T-helper 2 cell treated with Interferon-gamma antibody and Interleukin-4, amounts not matched to agents 100 ng/mL and 5 ng/mL, for 36 hours (primary cell): ENCODE measurements around the gene MSH2. TPM values are rescaled to one million over a fixed set of nuclear protein-coding genes. Genes with fewer than 3 reads are reported as not detected.

ENCODE experiments used
- intact Hi-C: fragments of 100-400 bp; cut with micrococcal nuclease; formaldehyde crosslinking; loops from one replicate; pipeline ENCODE4 v1.15.1; 2023
- total RNA-seq: library from RNA; stranded (reverse); gene quantifications from 2 replicates; pipeline ENCODE4 v1.2.3, GENCODE V29; 2022

The MSH2 gene
- total RNA-seq, 1 donor from 2014 or later: 53.5 TPM

- intact Hi-C loops: no loop called here
Measured at GRCh38 chr2:47504174-47504810, 101.3 kb downstream of the MSH2 start.

GRCh38 chr2:47506024-47506423 is 103.1 kb downstream of the MSH2 start:
- intact Hi-C loops: no loop called here

GRCh38 chr2:47506436-47506835 is 103.5 kb downstream of the MSH2 start:
- intact Hi-C loops: no loop called here

- intact Hi-C loops: no loop called here
Measured at GRCh38 chr2:47508080-47508479, 105.1 kb downstream of the MSH2 start.

- intact Hi-C loops: no loop called here
Measured at GRCh38 chr2:47508641-47509040, 105.7 kb downstream of the MSH2 start.

- intact Hi-C loops: no loop called here
Measured at GRCh38 chr2:47509250-47509649, 106.3 kb downstream of the MSH2 start.

- intact Hi-C loops: no loop called here
Measured at GRCh38 chr2:47509821-47510385, 106.9 kb downstream of the MSH2 start.

- intact Hi-C loops: no loop called here
Measured at GRCh38 chr2:47510745-47511144, 107.8 kb downstream of the MSH2 start.

GRCh38 chr2:47512581-47513083 is 109.7 kb downstream of the MSH2 start:
- intact Hi-C loops: no loop called here

- intact Hi-C loops: no loop called here
Measured at GRCh38 chr2:47513981-47514520, 111.1 kb downstream of the MSH2 start.

GRCh38 chr2:47516360-47517104 is 113.6 kb downstream of the MSH2 start:
- intact Hi-C loops: no loop called here

GRCh38 chr2:47518497-47519146 is 115.7 kb downstream of the MSH2 start:
- intact Hi-C loops: no loop called here

- intact Hi-C loops: no loop called here
Measured at GRCh38 chr2:47519147-47519537, 116.2 kb downstream of the MSH2 start.

- intact Hi-C loops: no loop called here
Measured at GRCh38 chr2:47519604-47520301, 116.8 kb downstream of the MSH2 start.

- intact Hi-C loops: no loop called here
Measured at GRCh38 chr2:47520302-47520630, 117.3 kb downstream of the MSH2 start.

GRCh38 chr2:47520825-47521665 is 118.1 kb downstream of the MSH2 start:
- intact Hi-C loops: loop anchor here (1.0 kb wide), 2 partner anchors 34 to 118 kb away; partner anchors contain the start of gene MSH2

- intact Hi-C loops: loop anchor here (1.0 kb wide), 2 partner anchors 34 to 118 kb away; partner anchors contain the start of gene MSH2
Measured at GRCh38 chr2:47521666-47522285, 118.8 kb downstream of the MSH2 start.

- intact Hi-C loops: no loop called here
Measured at GRCh38 chr2:47525167-47525566, 122.2 kb downstream of the MSH2 start.

- intact Hi-C loops: no loop called here
Measured at GRCh38 chr2:47528455-47528854, 125.5 kb downstream of the MSH2 start.

GRCh38 chr2:47528874-47529273 is 125.9 kb downstream of the MSH2 start:
- intact Hi-C loops: no loop called here
